Ovary (tissue), 9 donors: ENCODE measurements around the gene L2HGDH. TPM values are rescaled to one million over a fixed set of nuclear protein-coding genes. Genes with fewer than 3 reads are reported as not detected.
A peak's percentile ranks its signal among the peaks of the same experiment; 100 is the strongest.

Experiments
- DNase-seq, 5 donors: peaks; one replicate each; pipeline ENCODE4 v3.0.0-alpha.2; 2019 to 2020
- H3K27ac ChIP-seq, 2 donors: fragments of 200-600 bp; one replicate each; pipeline versions ENCODE4 v1.5.1 to v1.8.0; 2019 to 2022
- H3K27me3 ChIP-seq: fragments of 200-600 bp; one replicate; pipeline ENCODE4 v1.8.0; 2022
- H3K36me3 ChIP-seq: fragments of 200-600 bp; sonication (generic); one replicate; pipeline ENCODE4 v1.5.1; 2019
- H3K4me1 ChIP-seq: one replicate; pipeline ENCODE4 v1.8.1; 2013; ENCODE audit warnings: mild to moderate bottlenecking, moderate library complexity; ENCODE audit not compliant: insufficient read depth
- H3K4me3 ChIP-seq: fragments of 200-600 bp; sonication (generic); one replicate; pipeline ENCODE4 v1.5.1; 2017
- H3K9me3 ChIP-seq, 2 donors: fragments of 200-600 bp in 1 of 2; sonication (generic) in 1 of 2; one replicate each; pipeline versions ENCODE4 v1.5.1 to v1.8.1; 2013 to 2019; ENCODE audit warnings: mild to moderate bottlenecking in 1 of 2, moderate library complexity in 1 of 2
- EP300 ChIP-seq: sonication (generic); formaldehyde crosslinking; IDR thresholded peaks from one replicate; pipeline ENCODE4 v1.6.1; 2017; ENCODE audit warnings: antibody characterized with exemption
- POLR2A ChIP-seq: fragments of 450-650 bp; IDR thresholded peaks from one replicate; pipeline ENCODE4 v1.6.1; 2017; ENCODE audit warnings: antibody characterized with exemption, mild to moderate bottlenecking, moderate library complexity
- WGBS, 3 donors: extraction: QIAGEN DNeasy Blood & Tissue Kit in 1 of 3; methylation state at CpG; one replicate each; pipeline versions ENCODE4 v1.1.5 to v1.1.7; 2013 to 2017; 5-methylcytosine and 5-hydroxymethylcytosine counted together
- intact Hi-C, 4 donors: fragments of 100-400 bp; cut with DNase I; formaldehyde crosslinking; loops; one replicate each; pipeline versions ENCODE4 v1.11.0 to v1.15.1; 2022 to 2023
- polyA plus RNA-seq, 2 donors: library from polyadenylated mRNA; stranded (reverse); fragments of 200-250 nt in 1 of 2; fragments of 350-450 nt in 1 of 2; fragmentation: Illumina TruSeq in 1 of 2; extraction: RNeasy Lipid Tissue Mini Kit (QIAGEN cat#74804) in 1 of 2; gene quantifications; one replicate each; pipeline ENCODE4 v1.2.3, GENCODE V29; 2013 to 2014
- total RNA-seq, 7 donors: library from RNA; depleted of rRNA in 2 of 7; stranded (reverse); fragments of >200 nt in 2 of 7; fragmentation: NEBNext Ultra II Directional in 3 of 7; extraction: Animal tissue kit (Norgen Biotek cat#: 25700) in 3 of 7; gene quantifications; one replicate each; pipeline versions ENCODE4 v1.1.0 to v1.2.4, GENCODE V29; 2016 to 2023
- TF ChIP-seq, protein P1 (sequence below), 3 donors: fragments of 450-650 bp in 2 of 3; fragments of 200-600 bp in 1 of 3; IDR thresholded peaks; one replicate each; pipeline versions ENCODE4 v1.5.1 to v1.8.0; 2016 to 2022; ENCODE audit warnings: antibody characterized with exemption in 3 of 3, mild to moderate bottlenecking in 1 of 3
- donor health status: DM: no; HTN: no; CAD: no; lungs with moderate emphysema.
- donor health status: DM: no; HTN: no; CAD: no.
- donor health status: Bipolar disorder and iron deficiency.
- donor health status: DM: yes; HTN: yes; CAD: no.
- donor health status: DM: no; HTN: no; CAD: no.
- donor health status: DM: yes; HTN: yes; CAD: no.

The L2HGDH gene
- total and polyA plus RNA-seq, 9 donors, result 2.3 to 5.9 (median 4.8) TPM

GRCh38 chr14:50343434-50343833 lies 31.4 kb upstream of the L2HGDH start:
- DNase-seq, result no peak
- peak overlapping the region in 1 of 2 donors; percentile 49 for H3K27ac ChIP-seq
- no peaks in the 10 kb centered on the region for H3K9me3 ChIP-seq
- TF ChIP-seq EP300, result no peak
- TF ChIP-seq, protein P1, sequence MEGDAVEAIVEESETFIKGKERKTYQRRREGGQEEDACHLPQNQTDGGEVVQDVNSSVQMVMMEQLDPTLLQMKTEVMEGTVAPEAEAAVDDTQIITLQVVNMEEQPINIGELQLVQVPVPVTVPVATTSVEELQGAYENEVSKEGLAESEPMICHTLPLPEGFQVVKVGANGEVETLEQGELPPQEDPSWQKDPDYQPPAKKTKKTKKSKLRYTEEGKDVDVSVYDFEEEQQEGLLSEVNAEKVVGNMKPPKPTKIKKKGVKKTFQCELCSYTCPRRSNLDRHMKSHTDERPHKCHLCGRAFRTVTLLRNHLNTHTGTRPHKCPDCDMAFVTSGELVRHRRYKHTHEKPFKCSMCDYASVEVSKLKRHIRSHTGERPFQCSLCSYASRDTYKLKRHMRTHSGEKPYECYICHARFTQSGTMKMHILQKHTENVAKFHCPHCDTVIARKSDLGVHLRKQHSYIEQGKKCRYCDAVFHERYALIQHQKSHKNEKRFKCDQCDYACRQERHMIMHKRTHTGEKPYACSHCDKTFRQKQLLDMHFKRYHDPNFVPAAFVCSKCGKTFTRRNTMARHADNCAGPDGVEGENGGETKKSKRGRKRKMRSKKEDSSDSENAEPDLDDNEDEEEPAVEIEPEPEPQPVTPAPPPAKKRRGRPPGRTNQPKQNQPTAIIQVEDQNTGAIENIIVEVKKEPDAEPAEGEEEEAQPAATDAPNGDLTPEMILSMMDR (IDR thresholded peaks at IDR 0.05), result no peak
- TF ChIP-seq POLR2A, result no peak
- WGBS, 3 donors, result 38 to 49% (median 42%) methylated on average over 1 of the region's 1 CpG
- H3K27me3 ChIP-seq, result no peaks in the 10 kb centered on the region
- H3K36me3 ChIP-seq, result no peaks in the 10 kb centered on the region
- H3K4me1 ChIP-seq, result peaks cover 28% of the 10 kb centered on the region
- intact Hi-C loops, result loop anchor here in 2 of 4 donors (5.0 to 10.0 kb wide), 3 partner anchors 51 to 324 kb away; partner anchors contain the start of genes CDKL1 (in 1 of the 2), MAP4K5 (in 1 of the 2) and SAV1 (in 1 of the 2)
- H3K4me3 ChIP-seq, result no peak overlapping the region

DNA sequence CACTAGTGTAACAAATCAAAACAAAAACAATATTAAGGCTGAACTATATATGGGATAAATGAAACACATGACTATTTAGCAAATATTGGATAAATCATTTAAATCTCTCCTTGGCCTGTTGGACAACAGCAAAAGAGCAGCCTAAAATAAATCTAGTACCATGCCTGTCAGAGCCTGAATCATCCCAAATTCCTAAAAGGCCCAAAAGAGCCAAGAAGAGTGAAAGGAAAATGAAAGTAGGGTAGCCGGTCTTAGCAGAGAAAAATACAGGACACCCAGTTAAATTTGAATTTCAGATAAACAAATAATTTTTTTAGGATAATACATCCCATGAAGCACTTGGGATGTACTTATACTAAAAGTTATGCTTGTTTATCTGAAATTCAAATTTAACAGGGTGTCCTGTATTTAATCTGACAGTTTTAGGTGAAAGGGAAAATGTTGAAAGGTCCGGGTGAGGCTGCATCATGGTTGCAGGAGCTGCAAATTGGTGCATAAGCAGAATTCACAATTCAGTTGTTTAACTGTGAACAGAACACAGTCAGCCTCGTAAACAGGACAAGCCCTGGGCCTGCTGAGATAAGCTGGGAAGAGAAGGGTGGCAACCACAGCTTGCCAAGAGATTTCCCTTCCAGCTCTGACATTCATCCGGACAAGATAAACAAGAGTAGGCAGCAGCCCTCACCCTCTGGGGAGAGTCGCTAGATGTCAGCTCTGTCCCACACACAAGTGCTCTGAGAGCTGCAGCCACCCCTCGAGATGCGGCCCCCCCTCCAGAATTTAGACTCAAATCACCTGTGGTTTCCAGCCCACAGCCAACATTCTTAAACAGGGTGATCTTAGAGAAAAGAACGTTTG lies 30.4 kb upstream of the L2HGDH start:
- DNase-seq, result peak; percentile 61 to 71 (median 68)
- Histone ChIP-seq H3K4me3 (peak overlapping the region; percentile 24), H3K9me3 (no peaks in the 10 kb centered on the region), H3K36me3 (no peaks in the 10 kb centered on the region), H3K27ac (peak overlapping the region in 1 of 2 donors; percentile 49), H3K27me3 (no peaks in the 10 kb centered on the region), H3K4me1 (peaks cover 28% of the 10 kb centered on the region)
- intact Hi-C loops, result loop anchor here in 2 of 4 donors (5.0 to 10.0 kb wide), 3 partner anchors 52 to 325 kb away; partner anchors contain the start of genes CDKL1 (in 1 of the 2), MAP4K5 (in 1 of the 2) and SAV1 (in 1 of the 2)
- TF ChIP-seq, protein P1 (IDR thresholded peaks at IDR 0.05), result peak in 2 of 3 donors; percentile 18
- TF ChIP-seq POLR2A, result no peak
- WGBS, 3 donors, result 1 to 2% (median 2%) methylated on average over 8 of the region's 8 CpGs

DNA sequence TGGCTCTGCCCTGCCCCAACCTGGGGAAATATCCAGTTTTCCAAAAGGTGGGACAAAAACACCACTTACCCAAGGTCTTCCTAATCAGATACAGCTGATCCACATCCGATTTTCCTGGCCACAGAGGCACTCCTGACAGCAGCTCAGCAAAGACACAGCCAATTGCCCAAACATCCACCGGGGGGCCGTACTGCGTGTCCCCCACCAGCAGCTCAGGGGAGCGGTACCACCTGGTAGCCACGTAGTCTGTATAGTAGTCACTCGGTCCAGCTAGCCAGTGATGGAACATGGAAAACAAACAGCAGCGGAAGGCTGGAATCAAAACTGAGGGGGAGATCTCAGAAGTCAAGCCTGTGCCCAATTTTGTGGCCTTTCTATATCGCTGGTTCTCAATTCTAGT lies 28.9 kb upstream of the L2HGDH start:
- Histone ChIP-seq H3K4me1 (peaks cover 29% of the 10 kb centered on the region), H3K4me3 (no peak overlapping the region), H3K9me3 (no peaks in the 10 kb centered on the region), H3K27me3 (no peaks in the 10 kb centered on the region), H3K36me3 (no peaks in the 10 kb centered on the region), H3K27ac (no peak overlapping the region)
- TF ChIP-seq, protein P1 (IDR thresholded peaks at IDR 0.05), result no peak
- TF ChIP-seq EP300 (no peak), POLR2A (no peak)
- 86 to 90% (median 89%) methylated on average over 9 of the region's 9 CpGs for WGBS, 3 donors
- no peak for DNase-seq
- intact Hi-C loops, result loop anchor here in 2 of 4 donors (5.0 to 10.0 kb wide), 3 partner anchors 54 to 326 kb away; partner anchors contain the start of genes CDKL1 (in 1 of the 2), MAP4K5 (in 1 of the 2) and SAV1 (in 1 of the 2)

GRCh38 chr14:50340045-50340444 lies 28.0 kb upstream of the L2HGDH start:
- no peak for DNase-seq
- WGBS, 3 donors, result 90 to 93% (median 91%) methylated on average over 5 of the region's 5 CpGs
- H3K27ac ChIP-seq, result no peak overlapping the region
- intact Hi-C loops, result loop anchor here in 2 of 4 donors (5.0 to 10.0 kb wide), 3 partner anchors 55 to 327 kb away; partner anchors contain the start of genes CDKL1 (in 1 of the 2), MAP4K5 (in 1 of the 2) and SAV1 (in 1 of the 2)
- peaks cover 32% of the 10 kb centered on the region for H3K4me1 ChIP-seq
- no peaks in the 10 kb centered on the region for H3K9me3 ChIP-seq
- TF ChIP-seq, protein P1 (IDR thresholded peaks at IDR 0.05), result no peak
- TF ChIP-seq EP300, result no peak
- TF ChIP-seq POLR2A, result no peak
- no peaks in the 10 kb centered on the region for H3K36me3 ChIP-seq
- H3K27me3 ChIP-seq, result no peaks in the 10 kb centered on the region
- H3K4me3 ChIP-seq, result no peak overlapping the region
